ENCODE data around the gene SYNPO2L.
"Not testable (repeated sequence)": the region's sequence is repeated elsewhere in the genome, so short reads cannot be mapped to it uniquely, and the experiment has no call there.

SYNPO2L gene

DNA sequence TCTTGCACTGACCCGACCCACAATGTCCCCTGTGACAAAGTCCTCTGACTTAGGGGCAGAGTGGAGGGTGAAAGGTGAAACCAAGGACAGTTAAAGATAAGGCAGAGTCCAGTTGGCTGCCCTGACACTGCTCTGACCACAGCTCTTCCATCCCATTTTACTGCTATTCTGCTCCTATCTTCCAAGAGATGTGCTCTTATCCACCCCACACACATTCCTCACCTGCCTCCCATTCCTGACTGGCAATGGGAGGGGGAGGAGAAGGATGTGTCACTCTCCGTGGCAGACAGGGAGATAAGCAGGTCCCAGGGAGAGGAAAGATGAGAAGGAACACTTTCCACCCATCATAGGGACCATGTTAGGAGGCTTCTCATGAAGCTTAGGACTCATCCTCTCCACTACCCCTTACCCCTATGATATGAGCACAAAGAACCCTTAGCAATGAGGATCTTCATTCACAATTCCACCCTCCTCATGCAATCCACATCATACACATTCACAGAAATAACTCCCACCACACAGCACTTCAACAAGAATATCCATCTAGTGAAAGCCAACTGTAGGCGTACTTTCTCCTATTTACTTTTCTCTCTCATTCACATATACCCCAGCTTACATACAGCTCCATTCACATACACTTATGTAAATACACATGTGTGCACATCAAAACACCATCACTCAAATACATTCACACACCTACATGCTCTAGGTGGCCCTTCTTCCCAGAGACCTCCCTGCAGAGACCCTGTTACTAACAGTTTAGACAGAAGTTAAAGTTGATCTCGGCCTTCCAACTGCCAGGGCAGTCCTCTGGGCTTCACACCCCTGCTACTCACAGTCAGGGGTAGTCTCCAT lies 6.6 kb downstream of the SYNPO2L start:
- no peak for DNase-seq

DNA sequence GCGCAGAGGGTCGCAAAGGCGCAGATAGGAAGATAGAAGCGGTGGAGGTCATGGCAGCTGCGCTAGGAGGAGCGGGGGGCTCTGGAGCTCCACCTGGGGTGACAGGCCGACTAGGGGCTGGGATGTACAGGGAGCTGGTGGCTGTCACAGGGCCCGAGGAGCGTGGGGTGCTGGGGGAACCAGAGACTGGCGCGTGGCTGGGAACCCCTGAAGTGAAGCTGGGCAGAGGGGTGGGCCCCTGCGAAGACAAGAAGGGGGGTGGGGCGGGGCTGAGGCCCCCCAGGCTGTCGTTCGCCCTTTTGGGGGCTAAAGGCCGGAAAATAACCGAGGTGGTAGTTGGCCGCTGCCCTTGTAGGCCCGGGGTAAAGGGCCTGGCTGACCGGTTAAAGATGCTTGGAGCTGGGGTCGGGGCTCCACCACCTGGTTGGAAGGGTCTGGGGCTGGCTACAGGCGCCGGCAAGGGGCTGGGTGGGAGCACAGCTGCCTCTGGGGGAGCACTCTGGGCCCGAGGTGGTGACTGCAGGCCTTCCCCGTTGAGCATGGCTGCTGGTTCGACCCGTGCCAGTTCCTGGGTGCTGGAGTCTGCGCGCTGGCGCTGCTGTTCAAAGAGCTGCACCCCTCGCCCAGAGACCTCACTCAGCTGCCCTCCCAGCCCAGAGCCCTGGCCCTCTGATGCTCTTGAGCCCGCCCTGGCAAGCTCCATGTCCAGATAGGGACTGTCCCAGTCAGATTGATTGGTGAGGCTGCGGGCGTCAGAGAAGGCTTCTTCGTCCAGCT lies 7.8 kb downstream of the SYNPO2L start:
- no peak for DNase-seq

DNA sequence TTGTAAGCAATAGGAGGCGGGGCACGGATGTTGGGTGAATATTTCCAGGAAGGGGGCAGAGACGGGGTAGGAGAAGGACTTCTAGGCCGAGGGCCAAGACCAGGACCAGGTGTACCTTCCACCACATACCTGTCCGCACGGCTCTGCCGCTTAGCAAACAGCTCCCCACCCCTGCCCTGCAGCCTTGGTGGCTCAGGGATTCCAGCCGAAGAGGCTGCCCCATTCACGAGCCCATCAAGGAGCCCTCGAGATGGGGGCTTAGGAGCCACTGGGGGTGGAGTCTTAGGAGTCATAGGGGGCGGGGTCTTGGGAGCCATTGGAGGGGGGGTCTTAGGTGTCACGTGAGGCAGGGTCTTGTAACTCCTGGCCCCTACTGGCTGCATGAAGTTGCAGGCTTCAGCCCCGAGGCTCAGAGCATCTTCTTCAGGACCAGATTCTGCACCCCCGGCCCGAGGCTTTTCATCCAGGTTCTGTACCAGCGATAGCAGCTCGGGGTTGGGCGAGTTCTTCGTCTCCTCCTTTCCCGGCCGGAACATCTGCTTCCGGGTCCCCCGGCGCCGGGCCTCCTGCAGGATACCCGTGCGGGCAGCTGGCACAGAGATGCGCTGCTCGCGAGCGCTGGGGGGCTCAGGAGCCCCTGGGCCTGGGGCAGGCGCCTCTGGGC lies 8.5 kb downstream of the SYNPO2L start:
- DNase-seq = no peak

- DNase-seq = no peak
Measured at GRCh38 chr10:73646598-73647041, 9.2 kb downstream of the SYNPO2L start.

DNA sequence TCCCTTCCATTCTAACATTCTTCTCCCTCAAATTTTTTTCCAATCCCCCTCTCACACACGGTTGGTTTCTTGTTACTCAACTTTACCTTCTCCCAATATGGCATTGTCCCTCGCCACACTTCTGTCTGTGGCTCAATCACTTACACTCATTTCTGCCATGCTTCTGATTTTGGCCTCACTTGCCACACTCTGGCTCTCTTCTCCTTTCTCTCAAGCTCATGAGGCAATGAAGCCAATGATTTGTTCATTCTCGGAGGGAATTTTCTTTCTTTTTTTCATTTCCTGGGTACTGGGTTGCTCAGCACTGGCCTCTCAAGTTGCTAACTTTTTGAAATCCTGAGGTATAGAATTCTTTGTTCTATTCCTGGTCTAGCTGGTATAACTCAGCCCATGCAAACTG lies 10.6 kb downstream of the SYNPO2L start:
- no peak for DNase-seq

- no peak for DNase-seq
Measured at GRCh38 chr10:73644767-73645166, 11.1 kb downstream of the SYNPO2L start.

DNA sequence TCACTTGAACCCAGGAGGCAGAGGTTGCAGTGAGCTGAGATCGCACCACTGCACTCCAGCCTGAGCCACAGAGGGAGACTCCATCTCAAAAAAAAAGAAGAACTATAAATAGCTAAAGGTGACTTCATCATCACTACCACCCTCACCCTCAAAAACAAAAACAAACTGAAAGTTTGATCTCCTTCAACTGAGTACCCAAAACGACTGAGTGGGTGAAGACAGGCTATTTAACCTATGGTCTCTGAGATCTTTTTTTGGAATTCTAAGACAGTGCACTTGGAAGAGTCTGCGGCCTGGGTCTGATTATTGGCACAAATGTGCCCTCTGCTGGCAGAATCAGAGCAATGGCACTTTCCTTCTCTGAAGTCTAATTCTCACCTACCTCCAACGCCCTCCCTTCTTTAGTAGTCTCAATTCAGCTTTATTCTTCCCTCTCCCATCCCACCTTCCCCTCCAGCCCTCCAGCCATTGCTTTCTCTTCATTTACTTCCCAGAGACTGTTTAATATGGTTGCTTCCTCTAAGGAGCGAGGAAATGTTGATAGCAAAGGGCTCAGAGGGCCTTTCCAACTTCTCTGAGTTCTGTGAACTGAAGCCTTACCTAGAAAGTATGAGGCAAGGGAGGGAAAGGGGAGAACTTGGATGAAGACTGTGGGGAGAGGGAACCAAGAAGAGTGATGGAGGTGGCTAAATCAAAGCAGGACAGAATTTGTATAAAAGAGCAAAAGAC lies 11.7 kb downstream of the SYNPO2L start:
- peak; percentile 6 to 59 for DNase-seq

DNA sequence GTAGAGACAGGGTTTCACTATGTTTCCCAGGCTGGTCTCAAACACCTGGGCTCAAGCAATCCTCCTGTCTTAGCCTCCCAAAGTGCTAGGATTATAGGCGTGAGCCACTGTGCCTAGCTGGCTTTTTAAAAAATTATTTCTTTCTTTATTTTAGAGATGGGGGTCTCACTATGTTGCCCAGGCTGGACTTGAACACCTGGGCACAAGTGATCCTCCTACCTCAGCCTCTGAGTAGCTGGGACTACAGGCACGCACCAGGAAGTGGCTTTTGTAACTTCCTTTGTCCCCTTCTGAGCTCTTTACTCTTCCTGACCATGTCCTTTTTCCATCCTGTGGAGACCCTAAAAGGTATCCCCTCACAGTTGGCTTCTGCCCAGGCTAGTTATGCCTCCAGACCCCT lies 12.5 kb downstream of the SYNPO2L start:
- DNase-seq = no peak

DNA sequence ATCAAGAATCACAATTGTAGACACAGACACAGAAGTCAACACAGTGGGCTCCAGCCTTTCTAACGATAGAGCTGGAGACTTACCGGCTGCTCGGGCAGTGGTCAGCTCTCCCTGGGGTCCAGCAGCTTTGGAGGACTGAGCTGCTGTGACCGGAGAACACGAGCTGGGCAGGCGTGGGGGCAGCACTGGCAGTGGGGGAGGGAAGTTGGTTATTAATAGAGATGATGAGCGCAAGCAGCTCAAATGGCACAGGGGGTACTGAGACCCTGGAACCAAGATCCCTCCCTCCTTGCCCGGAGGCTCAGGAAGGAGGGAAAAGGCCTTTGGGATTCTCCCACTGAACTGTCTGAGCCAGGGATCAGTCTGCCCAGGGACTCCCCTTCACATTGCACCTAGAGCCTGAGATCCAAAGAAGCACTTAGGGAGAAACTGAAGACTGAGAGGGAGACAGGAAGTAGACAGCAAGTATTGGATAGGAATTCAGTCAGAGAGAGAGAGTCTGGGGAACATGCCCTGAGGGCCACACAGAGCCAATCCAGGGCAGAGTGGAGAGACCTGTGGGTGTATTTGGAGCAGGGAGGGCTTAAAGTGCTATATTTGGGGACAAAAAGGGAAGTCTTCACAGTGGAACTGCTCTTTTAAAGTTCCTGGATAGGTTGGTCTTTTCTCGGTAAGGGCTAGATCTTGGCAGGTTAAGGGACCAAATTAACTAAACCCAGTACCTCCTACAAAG lies 14.3 kb downstream of the SYNPO2L start, which contains the start of gene MYOZ1:
MYOZ1 (minus strand) TSS at position 147 of the 733 bp plus-strand sequence. CDS start 1,457 bp downstream, outside the sequence.
- DNase-seq = no peak

- DNase-seq = no peak
Measured at GRCh38 chr10:73639286-73639685, 16.5 kb downstream of the SYNPO2L start.

DNA sequence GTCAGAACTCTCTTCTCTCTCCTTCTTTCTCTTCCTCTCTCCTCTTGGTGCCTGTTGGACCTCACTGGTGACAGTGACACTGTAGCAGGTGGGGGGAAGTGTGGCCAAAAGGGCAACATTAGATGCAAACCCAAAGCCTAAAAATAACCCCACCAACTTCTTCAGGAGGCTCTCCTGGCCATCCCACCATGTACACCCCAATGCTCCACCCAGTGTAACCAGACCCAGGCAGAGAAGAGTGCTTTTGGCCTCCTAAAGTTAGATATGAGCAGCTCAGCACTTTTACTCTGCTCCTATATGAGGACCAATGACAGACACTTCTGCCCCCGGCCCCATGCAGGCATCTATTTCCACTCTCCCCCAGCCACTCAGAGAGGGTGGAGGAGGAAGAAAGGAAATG lies 20.0 kb downstream of the SYNPO2L start:
- no peak for DNase-seq

DNA sequence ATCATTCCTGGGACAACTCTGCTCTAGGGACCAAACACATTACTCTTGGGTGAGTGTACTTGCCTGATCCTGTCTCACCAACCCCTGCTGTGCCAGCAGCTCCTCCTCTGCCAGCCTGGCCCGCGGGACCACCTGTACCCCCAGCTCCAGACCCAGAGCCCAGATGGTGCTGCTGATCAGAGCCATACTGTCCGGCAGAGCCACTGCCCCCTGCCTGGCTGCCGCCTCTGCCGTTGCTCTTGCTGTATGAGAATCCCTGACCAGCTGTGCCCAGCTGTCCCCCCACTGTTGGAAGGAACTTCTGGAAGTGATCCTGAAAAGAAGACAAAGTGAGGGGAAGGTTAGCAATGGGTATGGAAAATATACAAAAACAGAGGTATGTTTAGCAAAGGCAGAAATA lies 21.4 kb downstream of the SYNPO2L start:
- DNase-seq = no peak

- DNase-seq = no peak
Measured at GRCh38 chr10:73629165-73629564, 26.7 kb downstream of the SYNPO2L start.

GRCh38 chr10:73628405-73628804 lies 27.4 kb downstream of the SYNPO2L start:
- no peak for DNase-seq

GRCh38 chr10:73627300-73627699 lies 28.5 kb downstream of the SYNPO2L start:
- DNase-seq = no peak

GRCh38 chr10:73625884-73626752 lies 29.7 kb downstream of the SYNPO2L start:
- DNase-seq = peak; percentile 90 to 95

GRCh38 chr10:73625004-73625883 lies 30.6 kb downstream of the SYNPO2L start:
- peak in 1 of 2 experiments; percentile 58 for DNase-seq

- DNase-seq = no peak
Measured at GRCh38 chr10:73623056-73623455, 32.8 kb downstream of the SYNPO2L start.

GRCh38 chr10:73620974-73621373 lies 34.9 kb downstream of the SYNPO2L start:
- DNase-seq = not testable (repeated sequence)

DNA sequence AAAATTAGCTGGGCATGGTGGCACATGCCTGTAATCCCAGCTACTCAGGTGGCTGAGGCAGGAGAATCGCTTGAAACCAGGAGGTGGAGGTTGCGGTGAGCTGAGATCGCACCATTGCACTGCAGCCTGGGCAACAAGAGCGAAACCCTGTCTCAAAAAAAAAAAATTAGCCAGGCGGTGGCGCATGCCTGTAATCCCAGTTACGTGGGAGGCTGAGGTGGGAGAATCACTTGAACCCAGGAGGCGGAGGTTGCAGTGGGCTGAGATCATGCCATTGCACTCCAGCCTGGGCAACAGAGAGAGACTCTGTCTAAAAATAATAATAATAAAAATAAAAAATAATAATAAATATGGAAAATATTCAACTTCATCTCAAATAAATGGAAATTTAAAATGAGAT lies 38.7 kb downstream of the SYNPO2L start:
- not testable (repeated sequence) for DNase-seq

Data from NCI-H526 (cell line).